GM12865 (cell line): ENCODE data around the gene EVI5.

Source experiments
- DNase-seq: peaks from one replicate; pipeline ENCODE4 v3.0.0; 2010; ENCODE audit warnings: low read depth
- H3K4me3 ChIP-seq: 2 replicates; pipeline ENCODE4 v1.5.1; 2011; ENCODE audit warnings: mild to moderate bottlenecking, low read depth, low read length, control low read depth
- CTCF ChIP-seq: IDR thresholded peaks from 2 replicates; pipeline ENCODE4 v1.5.1; 2011; ENCODE audit warnings: low read length, control low read depth, low read depth, inconsistent platforms; ENCODE audit not compliant: insufficient read depth; ENCODE audit errors: missing control alignments

The EVI5 gene

GRCh38 chr1:92816732-92817131 is 31.8 kb upstream of the EVI5 start:
- H3K4me3 ChIP-seq, result no peak overlapping the region
- no peak for DNase-seq
- TF ChIP-seq CTCF, result no peak

- H3K4me3 ChIP-seq, result no peak overlapping the region
- DNase-seq, result no peak
- TF ChIP-seq CTCF, result no peak
Measured at GRCh38 chr1:92808381-92808780, 23.5 kb upstream of the EVI5 start.

DNA sequence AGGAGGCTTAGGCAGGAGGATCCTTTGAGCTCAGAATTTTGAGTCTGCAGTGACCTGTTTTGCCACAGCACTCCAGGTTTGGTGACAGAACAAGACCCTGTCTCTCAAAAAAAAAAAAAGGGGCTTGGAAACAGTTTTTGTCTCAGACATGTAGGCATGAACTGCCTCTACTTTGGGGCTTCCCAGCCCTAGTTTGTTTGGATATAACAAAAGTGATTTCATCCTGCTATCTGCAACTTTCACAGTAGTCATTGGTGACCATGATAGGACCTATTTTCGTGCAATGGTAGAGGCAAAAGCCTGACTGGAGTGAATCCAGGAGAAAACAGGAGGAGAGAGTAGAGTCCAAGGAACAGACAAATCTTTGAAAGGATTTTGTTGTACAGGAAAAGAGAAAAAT is 20.3 kb upstream of the EVI5 start:
- no peak overlapping the region for H3K4me3 ChIP-seq
- TF ChIP-seq CTCF, result no peak
- no peak for DNase-seq

- no peak for TF ChIP-seq CTCF
- H3K4me3 ChIP-seq, result no peak overlapping the region
- peak; percentile 4 for DNase-seq
Measured at GRCh38 chr1:92804721-92805201, 19.9 kb upstream of the EVI5 start.

DNA sequence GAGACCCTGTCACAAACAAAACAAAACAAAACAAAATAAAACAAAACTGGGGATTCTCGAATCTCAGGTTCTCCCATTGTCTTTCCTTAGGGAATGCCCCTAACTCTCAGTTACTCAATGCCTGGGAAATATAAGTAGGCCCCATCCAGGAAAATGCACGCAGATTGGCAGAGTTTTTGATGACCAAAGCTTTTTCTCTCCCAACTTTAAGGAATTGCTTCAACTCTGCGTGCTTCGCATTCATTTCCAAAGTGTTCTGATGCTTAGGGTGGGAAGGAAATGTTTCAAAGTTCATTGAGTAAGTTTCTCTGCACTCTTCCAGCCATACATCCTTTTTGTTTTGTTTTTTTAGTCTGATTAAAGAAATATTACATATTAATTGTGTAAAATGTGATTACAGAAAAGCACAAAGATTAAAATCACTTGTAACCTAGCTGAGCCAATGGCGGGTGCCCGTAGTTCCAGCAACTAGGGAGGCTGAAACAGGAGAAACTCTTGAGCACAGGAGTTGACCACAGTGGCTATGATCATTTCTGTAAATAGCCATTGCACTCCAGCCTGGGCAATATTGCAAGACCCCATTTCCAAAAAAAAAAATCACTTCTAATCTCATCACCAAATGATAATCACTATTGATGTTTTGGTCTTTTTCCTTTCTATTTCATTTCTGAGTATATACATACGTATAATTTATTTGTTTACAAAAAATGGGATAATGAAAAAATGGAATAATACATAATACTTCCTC is 18.4 kb upstream of the EVI5 start:
- DNase-seq, result no peak
- no peak overlapping the region for H3K4me3 ChIP-seq
- no peak for TF ChIP-seq CTCF

- no peak for DNase-seq
- no peak for TF ChIP-seq CTCF
- H3K4me3 ChIP-seq, result no peak overlapping the region
Measured at GRCh38 chr1:92797961-92798360, 13.1 kb upstream of the EVI5 start.

- no peak for TF ChIP-seq CTCF
- no peak overlapping the region for H3K4me3 ChIP-seq
- DNase-seq, result no peak
Measured at GRCh38 chr1:92797297-92797696, 12.4 kb upstream of the EVI5 start.
